ENCODE results near the gene PRKN.

- TF ChIP-seq, protein P1, sequence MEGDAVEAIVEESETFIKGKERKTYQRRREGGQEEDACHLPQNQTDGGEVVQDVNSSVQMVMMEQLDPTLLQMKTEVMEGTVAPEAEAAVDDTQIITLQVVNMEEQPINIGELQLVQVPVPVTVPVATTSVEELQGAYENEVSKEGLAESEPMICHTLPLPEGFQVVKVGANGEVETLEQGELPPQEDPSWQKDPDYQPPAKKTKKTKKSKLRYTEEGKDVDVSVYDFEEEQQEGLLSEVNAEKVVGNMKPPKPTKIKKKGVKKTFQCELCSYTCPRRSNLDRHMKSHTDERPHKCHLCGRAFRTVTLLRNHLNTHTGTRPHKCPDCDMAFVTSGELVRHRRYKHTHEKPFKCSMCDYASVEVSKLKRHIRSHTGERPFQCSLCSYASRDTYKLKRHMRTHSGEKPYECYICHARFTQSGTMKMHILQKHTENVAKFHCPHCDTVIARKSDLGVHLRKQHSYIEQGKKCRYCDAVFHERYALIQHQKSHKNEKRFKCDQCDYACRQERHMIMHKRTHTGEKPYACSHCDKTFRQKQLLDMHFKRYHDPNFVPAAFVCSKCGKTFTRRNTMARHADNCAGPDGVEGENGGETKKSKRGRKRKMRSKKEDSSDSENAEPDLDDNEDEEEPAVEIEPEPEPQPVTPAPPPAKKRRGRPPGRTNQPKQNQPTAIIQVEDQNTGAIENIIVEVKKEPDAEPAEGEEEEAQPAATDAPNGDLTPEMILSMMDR (IDR thresholded peaks at IDR 0.05), result no peak
- no peak for TF ChIP-seq POLR2A (IDR thresholded peaks at IDR 0.05)
These were observed 1408.3 kb downstream of the PRKN start for GRCh38 chr6:161319231-161319630.
